ENCODE results near the gene IMP4.

Gene IMP4

DNA sequence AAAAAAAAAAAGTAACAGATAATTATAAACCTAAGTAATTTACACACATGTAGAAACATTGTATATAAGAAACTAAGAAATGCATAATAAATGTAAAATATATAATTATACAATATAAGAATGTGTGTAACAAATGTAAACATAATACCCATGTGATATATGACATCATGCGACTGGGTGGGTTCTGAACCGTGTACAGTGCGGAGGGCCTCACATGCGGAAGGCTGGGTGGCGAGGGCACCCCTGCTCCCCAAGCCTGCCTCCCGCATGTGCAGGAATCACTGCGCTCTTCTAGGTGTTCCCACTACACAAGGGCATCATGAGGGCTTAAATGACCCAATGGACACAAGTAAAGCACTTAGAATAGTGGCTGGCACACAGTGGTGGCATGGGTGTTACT lies 15.2 kb downstream of the IMP4 start:
- no peak for DNase-seq (ENCODE audit: low read depth)

DNA sequence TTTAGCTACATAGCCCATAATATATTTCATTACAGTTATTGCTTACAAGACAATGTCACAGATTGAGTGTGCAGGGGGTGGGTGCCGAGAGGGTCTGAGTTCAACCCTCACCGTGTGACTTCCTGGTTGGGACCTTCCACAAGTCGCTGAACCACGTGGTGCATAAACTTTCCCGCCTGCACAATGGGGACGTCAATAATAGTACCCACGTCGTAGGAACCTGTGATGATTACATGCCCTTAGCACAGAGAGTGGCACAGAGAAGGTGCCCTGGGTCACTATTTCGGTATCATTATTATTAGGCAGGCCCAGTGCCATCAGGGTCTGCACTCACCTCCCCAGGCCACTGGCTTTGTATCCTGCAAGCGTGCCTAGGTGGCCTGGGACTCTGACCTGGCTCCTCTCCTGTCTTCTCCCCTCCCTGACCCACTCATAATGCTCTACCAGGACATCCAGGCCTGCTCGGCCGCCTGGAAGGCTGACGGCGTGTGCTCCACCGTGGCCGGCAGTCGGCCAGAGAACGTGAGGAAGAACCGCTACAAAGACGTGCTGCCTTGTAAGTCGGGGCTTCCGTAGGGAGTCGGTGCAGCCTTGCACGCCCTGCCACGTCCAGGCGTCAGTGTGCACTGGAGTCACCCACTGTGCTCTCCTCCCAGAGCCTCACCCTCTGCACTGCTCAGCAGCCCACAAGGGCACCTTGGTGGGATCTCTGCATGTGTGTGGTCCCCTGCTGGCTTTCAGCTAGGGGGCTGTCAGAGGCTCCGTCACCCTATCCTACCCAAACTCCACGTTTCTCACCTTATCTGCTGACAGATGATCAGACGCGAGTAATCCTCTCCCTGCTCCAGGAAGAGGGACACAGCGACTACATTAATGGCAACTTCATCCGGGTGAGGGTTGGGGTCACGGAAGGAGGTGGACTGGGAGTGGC lies 16.0 kb downstream of the IMP4 start:
- DNase-seq (ENCODE audit: low read depth), result no peak

DNA sequence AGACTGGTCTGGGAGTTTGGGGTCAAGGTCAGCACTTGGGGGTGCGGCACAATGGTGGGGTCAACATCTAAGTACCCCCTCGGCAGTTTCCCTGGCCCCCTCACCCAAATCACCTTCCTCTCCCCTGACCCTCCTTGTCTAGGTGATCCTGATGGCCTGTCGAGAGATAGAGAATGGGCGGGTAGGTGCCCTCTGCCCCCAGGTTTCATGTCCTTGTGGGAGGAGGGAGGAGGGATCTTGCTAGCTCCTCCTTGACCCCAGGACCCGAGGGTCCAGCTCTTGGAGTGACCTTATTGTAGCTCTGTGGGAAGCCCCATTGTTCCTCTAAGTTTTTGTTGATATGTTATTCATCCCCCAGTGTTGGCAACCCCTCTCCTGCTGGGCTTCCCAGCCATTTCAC lies 16.8 kb downstream of the IMP4 start:
- no peak for DNase-seq (ENCODE audit: low read depth)

DNA sequence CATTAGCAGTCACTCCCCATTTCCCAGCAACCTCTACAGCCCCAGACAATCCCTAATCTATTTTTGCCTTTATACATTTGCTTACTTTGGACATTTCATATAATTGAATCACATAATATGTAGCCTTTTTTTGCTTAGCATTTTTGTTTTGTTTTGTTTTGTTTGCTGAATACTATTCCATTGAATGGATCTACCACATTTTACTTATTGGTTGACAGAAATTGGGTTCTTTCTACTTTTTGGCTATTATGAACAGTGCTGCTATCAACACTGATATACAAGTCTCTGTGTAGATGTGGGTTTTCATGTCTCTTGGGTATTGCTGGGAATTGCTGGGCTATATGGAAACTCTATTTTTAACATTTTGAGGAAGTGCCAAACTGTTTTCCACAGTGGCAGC lies 20.8 kb downstream of the IMP4 start:
- DNase-seq (ENCODE audit: low read depth), result no peak

DNA sequence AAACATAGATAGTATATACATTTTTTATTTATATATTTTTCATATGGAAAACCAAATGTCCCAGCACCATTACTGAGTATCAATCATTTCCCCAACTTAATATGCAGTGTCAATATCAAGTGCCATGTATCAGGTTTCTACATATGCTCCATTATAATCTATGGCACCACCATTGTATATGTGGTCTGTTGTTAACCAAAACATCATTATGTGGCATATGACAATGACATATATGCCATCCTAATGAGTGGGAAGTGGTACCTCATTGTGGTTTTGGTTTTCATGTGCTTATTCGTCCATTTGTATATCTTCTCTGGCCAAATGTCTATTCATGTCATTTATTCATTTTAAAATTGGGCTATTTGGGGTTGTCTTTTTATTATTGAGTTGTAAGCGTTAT lies 22.4 kb downstream of the IMP4 start:
- no peak for DNase-seq (ENCODE audit: low read depth)

DNA sequence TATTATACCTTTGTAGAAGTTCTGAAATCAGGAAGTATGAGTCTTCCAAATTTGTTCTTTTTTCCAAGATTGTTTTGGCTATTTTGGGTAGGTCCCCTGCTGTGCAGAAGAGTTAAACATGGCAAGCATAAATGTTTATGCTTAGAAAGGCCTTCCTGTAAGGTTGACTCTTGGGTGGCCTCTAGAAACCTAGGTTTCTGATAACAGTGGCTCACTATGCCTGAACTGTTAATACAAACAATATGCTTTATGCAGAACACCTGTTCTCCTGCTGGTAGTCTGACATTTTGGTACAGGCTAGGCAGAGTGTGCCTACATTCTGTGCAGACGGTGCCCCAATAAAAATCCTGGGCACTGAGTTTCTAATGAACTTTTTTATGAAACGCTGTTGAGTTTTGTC lies 23.3 kb downstream of the IMP4 start:
- DNase-seq (ENCODE audit: low read depth), result no peak

DNA sequence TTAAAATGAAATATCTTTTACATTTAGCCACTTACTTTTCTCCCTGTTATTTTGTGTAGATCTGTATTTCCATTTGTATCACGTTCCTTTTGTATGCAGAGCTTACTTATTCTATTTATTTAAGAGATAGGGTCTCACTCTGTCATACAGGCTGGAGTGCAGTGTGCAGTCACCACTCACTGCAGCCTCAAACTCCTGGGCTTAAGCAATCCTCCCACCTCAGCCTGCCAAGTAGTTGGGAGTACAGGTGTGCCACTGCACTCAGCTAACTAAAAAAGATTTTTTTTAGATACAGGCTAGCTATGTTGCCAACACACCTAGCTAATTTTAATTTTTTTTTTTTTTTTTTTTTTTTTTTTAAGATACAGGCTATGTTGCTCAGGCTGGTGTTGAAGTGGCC lies 24.0 kb downstream of the IMP4 start:
- no peak for DNase-seq (ENCODE audit: low read depth)

DNA sequence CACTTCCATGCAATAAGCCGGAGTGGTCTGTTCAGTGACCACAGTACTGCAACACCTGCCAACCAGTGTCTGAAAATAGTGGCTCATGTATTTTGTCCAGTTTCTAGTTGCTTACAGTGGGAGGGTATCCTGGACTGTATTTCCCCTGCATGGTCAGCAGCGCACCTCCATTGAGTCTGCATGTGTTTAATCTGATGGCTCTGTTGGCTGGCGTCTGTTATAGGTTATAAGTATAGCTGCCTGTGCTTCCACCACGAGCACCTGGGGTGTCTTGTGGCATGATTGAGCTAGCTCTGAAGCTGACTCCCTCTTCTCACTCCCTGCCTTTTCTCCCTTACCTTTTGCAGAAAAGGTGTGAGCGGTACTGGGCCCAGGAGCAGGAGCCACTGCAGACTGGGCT lies 26.1 kb downstream of the IMP4 start:
- DNase-seq (ENCODE audit: low read depth), result no peak

DNA sequence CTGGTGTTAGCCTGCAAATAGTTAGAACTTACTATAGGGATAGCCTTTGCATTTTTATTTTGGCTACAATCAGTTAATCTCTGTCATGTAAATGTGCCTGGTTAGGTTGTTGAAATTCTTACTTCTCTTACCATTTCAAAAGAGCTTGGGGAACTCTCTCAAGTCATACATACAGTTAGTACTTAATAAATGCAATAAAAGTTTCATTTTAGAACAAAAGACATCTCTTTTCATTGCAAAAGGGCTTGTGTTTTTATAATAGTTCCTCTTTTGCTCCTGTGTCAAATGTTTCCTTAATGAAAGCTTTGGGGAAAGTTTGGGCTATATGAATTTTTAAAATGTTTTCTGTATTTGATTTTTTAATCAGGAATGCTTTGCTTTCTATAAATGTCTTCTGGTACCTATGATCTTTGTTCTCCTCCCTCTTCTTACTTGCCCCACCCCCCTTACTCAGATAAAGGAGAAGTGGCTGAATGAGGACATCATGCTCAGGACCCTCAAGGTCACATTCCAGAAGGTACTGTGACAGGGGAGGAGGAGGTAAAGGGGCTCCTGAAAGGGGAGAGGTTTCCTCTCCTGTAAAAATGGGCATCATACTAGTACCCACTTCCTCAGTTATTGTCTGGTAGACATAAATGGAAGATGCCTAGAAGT lies 26.7 kb downstream of the IMP4 start:
- no peak for DNase-seq (ENCODE audit: low read depth)

DNA sequence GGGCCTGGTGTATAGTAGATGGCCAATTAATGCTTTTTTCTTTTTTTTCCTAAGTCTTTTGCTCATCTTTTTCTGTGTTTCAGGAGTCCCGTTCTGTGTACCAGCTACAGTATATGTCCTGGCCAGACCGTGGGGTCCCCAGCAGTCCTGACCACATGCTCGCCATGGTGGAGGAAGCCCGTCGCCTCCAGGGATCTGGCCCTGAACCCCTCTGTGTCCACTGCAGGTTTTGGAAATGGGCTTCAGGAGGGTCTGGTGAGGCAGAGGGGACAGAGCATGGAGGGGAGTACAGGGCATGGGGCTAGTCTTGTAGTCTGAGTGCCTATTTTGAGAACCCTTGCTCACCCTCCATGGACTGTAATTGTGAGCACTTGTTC lies 27.3 kb downstream of the IMP4 start:
- DNase-seq (ENCODE audit: low read depth), result no peak

DNA sequence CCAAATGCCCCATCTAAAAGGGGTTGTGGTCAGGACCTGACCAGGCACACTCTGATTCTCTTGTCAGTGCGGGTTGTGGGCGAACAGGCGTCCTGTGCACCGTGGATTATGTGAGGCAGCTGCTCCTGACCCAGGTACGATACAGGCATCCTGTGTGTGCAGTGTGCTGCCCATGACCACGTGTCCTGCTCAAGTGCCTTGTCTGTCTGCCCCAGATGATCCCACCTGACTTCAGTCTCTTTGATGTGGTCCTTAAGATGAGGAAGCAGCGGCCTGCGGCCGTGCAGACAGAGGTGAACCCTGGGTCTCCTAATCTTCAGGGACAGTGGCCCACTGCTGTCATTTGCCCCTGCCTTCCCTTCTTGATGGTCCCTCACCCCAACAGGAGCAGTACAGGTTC lies 27.8 kb downstream of the IMP4 start:
- no peak for DNase-seq (ENCODE audit: low read depth)

DNA sequence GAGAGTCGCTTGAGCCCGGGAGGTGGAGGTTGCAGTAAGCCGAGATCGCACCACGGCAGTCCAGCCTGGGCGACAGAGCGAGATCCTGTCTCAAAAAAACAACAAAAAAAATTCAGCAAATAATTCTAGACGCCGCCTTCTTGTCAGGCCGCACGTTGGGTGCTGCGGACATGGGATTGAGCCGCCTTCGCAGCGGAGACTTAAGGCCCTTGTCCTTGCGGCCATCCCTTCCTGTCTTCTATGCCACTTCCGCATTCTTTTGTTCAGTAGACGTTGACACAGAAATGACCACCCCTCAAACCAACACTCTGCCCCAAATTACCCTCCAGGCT lies 29.0 kb downstream of the IMP4 start:
- DNase-seq (ENCODE audit: low read depth), result no peak

DNA sequence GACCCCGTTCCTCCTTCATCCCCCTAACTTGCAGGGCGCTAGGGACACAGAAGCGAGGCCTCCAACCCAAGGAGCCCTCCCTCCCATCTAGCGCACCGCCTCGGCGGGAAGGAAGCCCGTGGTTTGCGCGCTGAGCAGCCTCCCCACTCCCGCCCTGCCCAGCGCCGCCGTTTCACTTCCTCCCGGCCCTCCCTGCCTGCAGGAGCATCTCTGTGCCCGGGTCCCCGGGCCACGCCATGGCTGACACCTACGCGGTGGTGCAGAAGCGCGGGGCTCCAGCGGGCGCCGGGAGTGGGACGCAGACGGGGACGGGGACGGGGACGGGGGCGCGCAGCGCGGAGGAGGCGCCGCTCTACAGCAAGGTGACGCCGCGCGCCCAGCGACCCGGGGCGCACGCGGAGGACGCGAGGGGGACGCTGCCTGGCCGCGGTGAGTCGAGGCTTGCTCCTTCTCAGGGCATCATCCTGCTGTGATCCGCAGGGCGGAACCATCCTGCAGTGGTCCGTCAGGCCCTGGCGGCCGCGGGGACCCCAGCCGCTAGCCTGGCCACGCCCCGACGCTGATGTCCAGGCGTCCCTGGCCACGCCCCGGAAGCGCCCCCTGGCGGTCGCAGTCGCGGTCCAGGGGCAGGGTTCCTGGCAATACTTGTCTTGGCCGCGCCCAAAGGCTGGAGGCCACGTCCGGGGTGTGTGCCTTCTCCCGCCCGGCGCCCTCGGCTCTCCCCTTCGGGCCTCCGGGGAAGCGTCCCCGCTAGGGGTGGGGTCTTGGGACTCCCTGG lies 29.5 kb downstream of the IMP4 start:
- DNase-seq (ENCODE audit: low read depth), result peak; percentile 72

DNA sequence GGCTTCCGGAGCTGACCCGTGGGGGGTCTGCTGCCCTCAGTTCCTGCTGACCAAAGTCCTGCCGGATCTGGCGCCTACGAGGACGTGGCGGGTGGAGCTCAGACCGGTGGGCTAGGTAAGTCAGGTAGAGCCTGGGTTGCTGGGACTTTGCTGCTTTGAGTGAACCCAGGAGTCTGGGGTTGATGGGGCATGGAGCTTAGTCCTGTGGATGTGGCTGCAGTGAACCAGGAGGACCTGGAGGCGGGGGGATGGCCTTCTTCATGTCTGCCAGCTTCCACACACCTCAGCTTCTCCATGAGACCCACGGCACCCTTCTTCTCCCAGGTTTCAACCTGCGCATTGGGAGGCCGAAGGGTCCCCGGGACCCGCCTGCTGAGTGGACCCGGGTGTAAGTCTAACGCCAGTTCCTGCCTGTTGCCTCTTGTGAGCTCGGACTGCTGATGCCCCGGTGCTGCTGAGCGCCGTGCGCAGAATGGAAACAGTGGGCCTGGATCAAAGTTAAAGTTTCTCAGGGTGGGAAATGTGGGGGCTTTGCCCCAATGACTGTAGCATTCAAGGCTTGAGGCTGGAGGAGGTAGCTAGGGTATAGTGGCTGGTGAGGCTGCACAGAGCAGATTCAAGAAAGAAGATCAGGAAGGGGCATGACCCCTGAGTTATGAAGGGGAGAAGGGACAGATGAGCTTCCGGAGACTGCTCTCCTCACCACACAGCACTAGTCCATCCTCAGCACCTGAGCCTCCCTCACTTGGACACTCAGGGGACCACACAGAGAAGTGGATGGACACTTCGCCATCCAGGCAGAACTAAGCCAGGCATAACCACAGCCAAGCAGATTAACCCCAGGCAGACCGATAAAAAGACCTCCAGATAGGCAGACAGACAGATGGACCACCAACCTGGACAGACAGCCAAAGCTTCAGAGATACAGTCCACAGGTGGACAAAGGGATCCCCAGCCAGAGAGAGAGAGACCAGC lies 30.4 kb downstream of the IMP4 start:
- DNase-seq (ENCODE audit: low read depth), result no peak

DNA sequence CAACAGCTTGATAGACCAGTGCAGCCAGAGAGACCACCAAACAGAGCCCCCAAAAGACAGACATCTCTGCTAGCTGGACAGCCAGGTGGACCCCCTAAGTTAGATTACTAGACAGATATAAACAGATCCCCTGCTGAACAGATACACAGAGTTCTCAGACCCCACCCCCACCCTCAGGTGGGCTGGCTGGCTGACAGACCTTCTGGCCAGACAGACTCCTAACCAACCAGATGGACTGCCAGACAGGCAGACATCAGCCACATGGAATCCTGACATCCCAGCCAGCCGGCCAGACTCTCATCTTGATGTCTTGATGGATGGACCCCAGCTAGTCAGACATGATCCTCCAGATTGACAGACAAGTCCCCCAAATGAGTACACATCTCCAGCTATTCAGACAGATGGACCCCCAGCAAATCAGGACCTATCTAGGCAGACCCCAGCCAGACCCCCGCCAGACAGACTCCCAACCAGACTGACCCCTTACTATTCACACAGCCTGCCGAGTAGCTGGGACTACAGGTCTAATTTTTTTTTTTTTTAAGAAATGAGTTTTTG lies 31.2 kb downstream of the IMP4 start:
- DNase-seq (ENCODE audit: low read depth), result no peak

DNA sequence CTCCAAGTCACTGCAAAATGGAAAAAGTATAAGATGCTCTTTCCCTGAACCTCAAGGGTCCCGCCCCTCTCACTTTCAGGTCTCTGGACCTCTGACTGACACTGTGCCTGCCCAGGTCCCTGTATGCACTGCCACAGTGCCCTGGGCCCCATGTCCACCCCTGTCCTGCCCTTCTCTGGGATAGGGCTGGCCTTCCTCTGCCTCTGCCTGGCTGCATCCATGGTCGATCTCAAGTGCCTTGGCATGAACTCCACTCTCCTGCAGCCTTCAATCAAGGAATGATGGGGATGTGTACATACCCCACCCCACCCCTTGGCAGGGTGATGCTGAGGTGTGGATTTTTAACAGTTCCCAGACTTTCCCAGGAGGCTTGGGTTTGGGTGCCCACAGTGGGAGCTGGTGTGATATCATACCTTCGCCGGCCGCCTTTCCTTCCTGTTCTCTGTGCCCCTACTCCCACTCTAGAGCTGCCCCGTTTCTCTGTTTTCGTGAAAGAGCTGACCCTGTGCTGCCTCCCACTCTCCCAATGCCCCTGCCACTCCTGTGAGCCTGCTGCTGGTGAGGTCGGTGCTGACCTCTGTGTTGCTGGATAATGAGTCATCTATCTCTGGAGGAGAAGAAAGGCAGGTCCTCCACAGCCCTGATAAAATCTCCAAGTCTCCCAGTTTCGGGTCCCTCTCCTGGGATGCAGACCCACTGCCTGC lies 32.0 kb downstream of the IMP4 start:
- no peak for DNase-seq (ENCODE audit: low read depth)

DNA sequence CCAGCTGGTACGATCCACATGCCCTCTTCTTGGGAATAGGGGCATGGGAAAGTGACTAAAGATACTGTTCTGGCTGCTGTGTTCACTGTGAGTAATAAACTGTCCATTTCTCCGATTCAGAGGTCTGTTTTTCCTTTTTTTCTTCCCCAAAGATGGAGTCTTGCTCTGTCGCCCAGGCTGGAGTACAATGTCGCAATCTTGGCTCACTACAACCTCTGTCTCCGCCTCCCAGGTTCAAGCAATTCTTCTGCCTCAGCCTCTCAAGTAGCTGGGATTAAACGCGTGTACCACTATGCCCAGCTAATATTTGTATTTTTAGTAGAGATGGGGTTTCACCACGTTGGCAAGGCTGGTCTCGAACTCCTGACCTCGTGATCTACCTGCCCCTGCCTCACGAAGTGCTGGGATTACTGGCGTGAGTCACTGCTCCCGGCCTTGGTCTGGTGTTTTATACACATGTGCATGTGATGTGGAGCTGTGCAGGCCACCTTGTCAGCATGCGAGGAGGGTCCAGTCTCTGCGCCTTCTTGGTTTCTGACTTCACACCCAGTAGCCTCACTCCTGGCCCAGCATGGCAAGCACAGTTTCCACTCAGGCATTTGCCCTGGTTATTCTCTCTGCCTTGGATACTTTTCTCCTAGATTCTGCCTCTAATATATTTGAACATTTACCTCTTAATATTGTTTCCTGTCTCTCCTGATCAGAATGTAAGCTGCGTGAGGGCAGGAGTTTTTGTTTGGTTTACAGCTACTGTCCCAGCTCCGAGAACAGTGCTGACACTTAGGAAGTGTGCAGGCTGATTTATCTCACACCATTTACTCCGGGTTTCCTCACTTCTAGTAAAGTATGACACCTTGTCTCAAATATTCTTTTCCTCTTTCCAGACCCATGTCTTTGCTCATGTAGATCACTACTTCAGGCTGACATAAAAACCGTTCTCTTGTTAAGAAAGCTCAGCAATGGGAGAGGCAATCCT lies 32.9 kb downstream of the IMP4 start:
- DNase-seq (ENCODE audit: low read depth), result no peak

DNA sequence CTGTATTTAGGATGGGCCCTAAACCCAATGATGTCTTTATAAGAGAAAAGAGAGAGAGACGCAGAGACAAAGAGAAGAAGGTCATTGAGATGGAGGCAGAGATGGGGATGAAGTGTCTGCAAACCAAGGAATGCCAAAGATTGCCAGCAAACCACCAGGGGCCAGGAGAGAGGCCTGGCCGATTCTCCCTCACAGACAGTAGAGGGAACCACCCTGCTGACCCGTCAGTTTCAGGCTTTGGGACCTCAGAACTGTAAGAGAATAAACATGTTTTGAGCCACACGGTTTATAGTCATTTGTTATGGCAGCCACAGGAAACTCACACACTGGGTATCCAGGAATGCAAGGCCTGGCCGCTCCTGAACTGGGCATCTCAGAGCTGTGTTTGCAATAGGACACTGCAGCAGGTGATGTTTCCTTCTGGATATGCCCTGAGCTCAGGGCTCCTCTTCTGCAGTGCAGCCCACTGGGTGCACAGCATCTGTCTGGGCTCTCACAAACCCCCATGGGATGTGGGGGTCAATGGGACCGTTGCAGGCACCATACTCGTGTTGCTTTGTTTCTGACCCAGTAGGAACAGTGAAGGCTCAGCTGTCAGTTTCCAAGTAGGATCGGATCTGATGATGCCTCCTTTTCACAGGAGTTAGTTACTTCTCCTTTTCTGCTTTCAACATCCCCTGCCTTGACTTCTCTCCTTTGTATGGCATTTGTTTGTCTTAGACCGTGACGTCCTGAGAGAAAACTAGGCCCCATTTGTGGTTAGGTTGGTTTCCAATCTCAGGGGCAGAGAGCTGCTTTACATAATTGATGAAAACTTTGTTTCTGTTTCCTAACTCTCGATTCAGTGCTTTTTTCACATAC lies 34.0 kb downstream of the IMP4 start:
- DNase-seq (ENCODE audit: low read depth), result no peak

DNA sequence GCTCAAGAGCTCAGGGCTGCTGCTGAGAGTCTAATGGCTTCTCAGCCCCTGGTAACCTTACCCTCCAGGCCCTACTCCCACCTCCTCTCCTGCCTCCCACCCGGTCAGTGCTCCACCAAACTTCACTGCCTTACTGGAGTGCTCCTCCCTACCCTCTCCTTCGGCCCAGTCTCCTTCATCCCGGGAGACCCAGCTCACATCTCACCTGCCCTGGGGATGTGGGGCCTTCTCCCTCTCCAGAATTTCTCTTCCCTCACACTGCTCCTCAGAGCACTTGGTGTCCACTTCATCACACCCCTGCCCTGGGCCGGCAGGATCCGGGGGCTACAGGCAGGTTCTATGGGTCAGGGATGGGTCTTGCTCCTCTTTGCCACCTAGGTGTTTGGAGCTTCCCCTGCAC lies 34.8 kb downstream of the IMP4 start:
- no peak for DNase-seq (ENCODE audit: low read depth)
